RWPE1 (cell line): ENCODE results near the gene NTN1.

Experiments used
- CTCF ChIA-PET: fragments of 350-600 bp; sonication (Branson Sonifier 250); formaldehyde crosslinking; extraction: SDS; loops from one replicate; lab custom pipeline; 2021; lab: Yijun Ruan, JAX
- POLR2A ChIA-PET: fragments of 400-600 bp; formaldehyde crosslinking; extraction: SDS; loops from one replicate; lab custom pipeline; 2020; ENCODE audit warnings: antibody characterized with exemption; ENCODE audit not compliant: low non-redundant PET; lab: Yijun Ruan, JAX
- DNase-seq: peaks from one replicate; pipeline ENCODE4 v3.0.0; 2012; ENCODE audit warnings: low spot score
- H3K27ac ChIP-seq: fragments of 450-650 bp; 2 replicates; pipeline ENCODE4 v1.5.1; 2017
- TF ChIP-seq, protein P1 (sequence below): fragments of 450-650 bp; conservative IDR thresholded peaks from 2 replicates; pipeline ENCODE4 v1.5.1; 2017; ENCODE audit warnings: low read depth, mild to moderate bottlenecking

Gene NTN1

DNA sequence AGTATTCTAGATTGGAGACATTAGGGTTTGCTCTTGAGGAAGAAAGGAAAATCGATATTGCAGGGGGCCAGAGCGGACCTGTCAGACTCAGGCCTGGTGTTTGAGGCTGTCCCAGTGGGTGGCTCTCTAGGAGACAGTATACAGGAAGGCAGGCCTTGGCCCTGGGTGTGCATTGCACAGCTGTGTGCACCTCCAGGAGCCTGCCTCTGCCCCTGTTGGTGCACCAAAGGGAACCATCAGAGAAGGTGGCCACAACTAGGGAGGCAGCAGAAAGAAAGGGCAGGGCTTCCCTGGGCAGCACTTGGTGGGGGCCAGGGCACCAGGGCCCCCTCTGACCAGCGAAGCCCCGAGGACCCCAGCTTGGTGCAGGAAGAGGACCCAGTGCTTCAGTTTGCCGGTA lies 188.0 kb downstream of the NTN1 start:
- H3K27ac ChIP-seq, result no peak overlapping the region
- TF ChIP-seq, protein P1, sequence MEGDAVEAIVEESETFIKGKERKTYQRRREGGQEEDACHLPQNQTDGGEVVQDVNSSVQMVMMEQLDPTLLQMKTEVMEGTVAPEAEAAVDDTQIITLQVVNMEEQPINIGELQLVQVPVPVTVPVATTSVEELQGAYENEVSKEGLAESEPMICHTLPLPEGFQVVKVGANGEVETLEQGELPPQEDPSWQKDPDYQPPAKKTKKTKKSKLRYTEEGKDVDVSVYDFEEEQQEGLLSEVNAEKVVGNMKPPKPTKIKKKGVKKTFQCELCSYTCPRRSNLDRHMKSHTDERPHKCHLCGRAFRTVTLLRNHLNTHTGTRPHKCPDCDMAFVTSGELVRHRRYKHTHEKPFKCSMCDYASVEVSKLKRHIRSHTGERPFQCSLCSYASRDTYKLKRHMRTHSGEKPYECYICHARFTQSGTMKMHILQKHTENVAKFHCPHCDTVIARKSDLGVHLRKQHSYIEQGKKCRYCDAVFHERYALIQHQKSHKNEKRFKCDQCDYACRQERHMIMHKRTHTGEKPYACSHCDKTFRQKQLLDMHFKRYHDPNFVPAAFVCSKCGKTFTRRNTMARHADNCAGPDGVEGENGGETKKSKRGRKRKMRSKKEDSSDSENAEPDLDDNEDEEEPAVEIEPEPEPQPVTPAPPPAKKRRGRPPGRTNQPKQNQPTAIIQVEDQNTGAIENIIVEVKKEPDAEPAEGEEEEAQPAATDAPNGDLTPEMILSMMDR, result no peak
- DNase-seq, result no peak
- ChIA-PET CTCF (no interaction called here), POLR2A (no interaction called here)

DNA sequence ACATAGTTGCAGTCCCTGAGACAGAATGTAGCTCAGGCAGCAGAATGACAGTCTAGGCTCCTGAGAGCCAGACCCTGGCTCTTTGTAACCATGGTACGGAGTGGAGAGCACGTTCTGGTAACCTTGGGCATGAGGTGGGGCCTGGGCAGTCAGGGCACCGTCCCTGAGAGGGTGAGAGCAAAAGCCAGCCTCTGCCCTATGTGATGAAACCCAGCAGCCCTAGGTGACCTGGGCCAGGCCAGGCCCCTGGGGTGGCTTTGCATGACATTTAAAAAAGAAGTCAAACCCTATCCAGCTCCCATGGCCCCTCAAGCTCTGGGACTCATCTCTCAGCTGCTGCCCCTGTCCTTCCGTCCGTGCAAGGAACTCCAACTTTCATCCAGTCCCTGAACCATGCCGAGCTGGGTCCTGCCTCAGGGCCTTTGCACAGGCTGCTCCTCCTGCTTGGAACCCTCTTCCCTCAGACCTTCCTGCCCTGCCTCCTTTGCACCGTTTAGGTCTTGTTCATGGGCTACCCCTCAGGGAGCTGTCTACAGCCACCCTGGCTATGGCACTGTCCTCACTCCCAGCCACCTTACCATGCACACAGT lies 188.6 kb downstream of the NTN1 start:
- CTCF ChIA-PET, result no interaction called here
- no peak overlapping the region for H3K27ac ChIP-seq
- TF ChIP-seq, protein P1, result no peak
- no peak for DNase-seq
- POLR2A ChIA-PET, result no interaction called here

DNA sequence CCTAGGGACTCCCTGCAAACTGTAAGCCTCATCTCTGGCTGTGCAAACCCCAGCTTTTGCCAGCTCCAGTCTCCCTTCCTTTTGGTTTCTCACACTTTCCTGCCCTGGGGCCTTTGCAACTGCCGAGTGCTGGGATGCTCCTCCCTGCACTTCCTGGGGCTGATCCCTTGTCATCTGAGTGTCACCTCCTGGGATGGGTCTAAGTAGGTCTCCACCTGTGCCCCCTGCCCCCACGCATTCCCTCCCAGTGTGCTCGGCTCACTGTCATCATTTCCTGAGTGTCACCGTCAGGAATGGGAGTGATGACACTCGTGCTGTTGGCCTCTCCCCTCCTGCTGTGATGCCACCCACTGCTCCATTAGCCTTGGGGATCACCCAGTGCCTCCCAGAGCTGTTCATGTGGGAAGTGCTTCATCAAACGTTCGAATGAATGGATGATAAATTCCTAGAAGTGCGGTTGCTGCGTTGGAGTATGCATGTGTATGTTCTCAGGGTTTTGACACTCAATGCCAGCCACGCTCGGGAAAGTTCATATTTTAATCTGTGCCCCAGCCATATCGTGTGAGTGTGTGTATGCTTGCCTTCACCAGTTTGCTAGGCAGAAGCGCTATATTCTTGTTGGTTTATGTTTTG lies 189.9 kb downstream of the NTN1 start:
- DNase-seq, result no peak
- CTCF ChIA-PET, result no interaction called here
- POLR2A ChIA-PET, result no interaction called here
- no peak overlapping the region for H3K27ac ChIP-seq
- TF ChIP-seq, protein P1, result no peak

DNA sequence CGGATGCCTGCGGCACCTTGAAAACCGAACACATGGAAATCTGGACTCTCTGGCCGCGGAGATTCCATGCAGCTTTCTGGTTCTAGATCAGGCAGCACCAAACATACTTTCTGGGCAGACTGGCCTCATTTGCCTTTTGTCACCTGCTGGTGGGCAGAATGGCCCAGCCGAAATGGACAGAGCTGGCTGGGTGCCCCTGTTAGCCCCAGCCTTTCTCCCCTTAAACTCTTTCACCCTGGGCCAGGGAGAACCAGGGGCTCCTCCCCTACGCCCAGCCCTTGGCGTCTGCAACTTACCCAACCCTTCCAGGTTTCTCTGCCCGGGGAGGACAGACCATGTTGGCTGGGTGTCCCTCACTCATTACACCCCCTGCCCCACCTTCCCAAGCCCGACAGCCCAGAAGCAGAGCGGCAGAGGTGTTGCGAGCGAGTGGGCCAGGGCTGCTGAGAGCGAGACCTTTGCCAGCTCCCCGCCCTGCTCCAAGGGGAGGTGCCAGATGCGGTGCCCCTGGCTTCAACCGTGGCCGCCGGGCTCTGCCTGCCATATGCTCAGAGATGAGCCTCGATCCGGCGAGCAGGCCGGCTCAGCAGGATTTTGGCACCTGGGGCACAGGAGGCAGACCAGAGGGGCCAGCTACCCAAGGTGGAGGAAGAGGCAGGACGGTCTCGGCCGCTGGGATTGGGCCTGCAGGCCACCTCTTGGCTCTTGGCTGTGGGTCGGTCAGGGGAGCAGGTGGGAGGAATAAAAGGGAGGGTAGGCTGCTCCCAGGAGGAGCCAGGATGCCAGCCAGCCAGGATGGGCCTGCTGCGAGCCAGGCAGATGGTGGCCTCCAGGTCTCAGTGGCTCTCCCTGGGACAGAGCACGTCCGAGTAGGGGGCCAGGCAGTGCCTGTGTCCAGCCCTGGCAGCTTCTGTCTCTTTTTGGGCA lies 191.3 kb downstream of the NTN1 start:
- TF ChIP-seq, protein P1, result no peak
- no peak for DNase-seq
- ChIA-PET CTCF (no interaction called here), POLR2A (no interaction called here)
- no peak overlapping the region for H3K27ac ChIP-seq

DNA sequence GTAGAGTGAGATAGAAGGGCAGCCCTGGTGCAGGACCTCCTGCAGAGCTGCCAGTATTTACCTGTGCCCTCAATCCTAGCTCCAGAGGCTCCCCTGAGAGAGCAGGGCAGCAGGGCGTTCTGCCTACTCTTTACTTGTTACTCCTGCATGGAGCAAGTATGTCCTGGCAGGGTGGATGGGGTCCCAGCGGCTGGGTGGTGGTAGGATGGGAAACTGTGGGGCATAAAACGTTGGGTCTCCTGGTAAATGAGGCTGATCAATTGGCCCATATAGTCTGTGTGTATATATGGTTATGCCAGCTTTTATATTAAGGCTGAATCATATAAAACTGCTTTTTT lies 192.0 kb downstream of the NTN1 start:
- no peak overlapping the region for H3K27ac ChIP-seq
- POLR2A ChIA-PET, result no interaction called here
- CTCF ChIA-PET, result no interaction called here
- TF ChIP-seq, protein P1, result no peak
- DNase-seq, result no peak

DNA sequence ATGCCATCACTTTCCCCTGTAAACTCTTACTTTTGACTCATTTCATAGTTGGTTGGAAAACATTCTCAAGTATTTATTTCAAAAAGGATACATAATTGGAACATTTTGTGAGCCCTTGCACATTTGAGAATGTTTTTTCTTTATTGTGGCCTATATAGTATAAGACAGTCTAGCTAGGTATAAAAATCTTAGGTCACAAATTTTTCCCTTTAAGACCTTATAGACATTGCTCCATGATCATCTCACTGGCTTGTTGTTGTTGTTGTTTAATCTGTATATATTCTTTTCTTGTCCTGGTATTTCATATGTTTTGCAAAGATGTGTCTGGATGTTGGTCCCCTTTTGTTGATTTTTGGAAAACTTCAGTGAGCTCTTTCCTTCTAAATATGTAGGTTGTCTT lies 194.2 kb downstream of the NTN1 start:
- H3K27ac ChIP-seq, result no peak overlapping the region
- TF ChIP-seq, protein P1, result no peak
- ChIA-PET POLR2A (no interaction called here), CTCF (no interaction called here)
- DNase-seq, result no peak
